Gastroesophageal sphincter (tissue), 3 donors: ENCODE results near the gene MNT.

Experiments
- CTCF ChIP-seq, 4 experiments: fragments of 200-600 bp in 2 of 4; fragments of 450-650 bp in 2 of 4; sonication (generic) in 1 of 4; IDR thresholded peaks; one replicate each; pipeline ENCODE4 v1.5.1; 2017 to 2019; ENCODE audit warnings: antibody characterized with exemption in 4 of 4, mild to moderate bottlenecking in 2 of 4, moderate library complexity in 2 of 4
- EP300 ChIP-seq: sonication (generic); formaldehyde crosslinking; IDR thresholded peaks from one replicate; pipeline ENCODE4 v1.6.1; 2017; ENCODE audit warnings: antibody characterized with exemption, mild to moderate bottlenecking
- POLR2A ChIP-seq, 2 donors: fragments of 450-650 bp; IDR thresholded peaks; one replicate each; pipeline ENCODE4 v1.6.1; 2017; ENCODE audit warnings: antibody characterized with exemption in 2 of 2, mild to moderate bottlenecking in 2 of 2, moderate library complexity in 1 of 2
- POLR2AphosphoS5 ChIP-seq: sonication (generic); formaldehyde crosslinking; IDR thresholded peaks from one replicate; pipeline ENCODE4 v1.6.1; 2017; ENCODE audit warnings: antibody characterized with exemption

- no peak for TF ChIP-seq CTCF (IDR thresholded peaks at IDR 0.05)
- TF ChIP-seq POLR2A (IDR thresholded peaks at IDR 0.05): no peak
- TF ChIP-seq EP300: no peak
- no peak for TF ChIP-seq POLR2AphosphoS5
These were observed 35.0 kb upstream of the MNT start for GRCh38 chr17:2435862-2436261.
